Stimulated activated CD8-positive, alpha-beta memory T cell treated with anti-CD3 and anti-CD28 coated beads, Interleukin-15, amount 100 ng/mL, for 1 hour (primary cell): Measurements from ENCODE around the gene MED15.
"Not testable (repeated sequence)": the region's sequence is repeated elsewhere in the genome, so short reads cannot be mapped to it uniquely, and the experiment has no call there.

Experiments used
- DNase-seq: peaks from one replicate; pipeline ENCODE4 v3.0.0-alpha.2; 2020; ENCODE audit warnings: low read depth

Gene MED15

GRCh38 chr22:20604092-20604747, 96.8 kb downstream of the MED15 start:
- no peak for DNase-seq

DNA sequence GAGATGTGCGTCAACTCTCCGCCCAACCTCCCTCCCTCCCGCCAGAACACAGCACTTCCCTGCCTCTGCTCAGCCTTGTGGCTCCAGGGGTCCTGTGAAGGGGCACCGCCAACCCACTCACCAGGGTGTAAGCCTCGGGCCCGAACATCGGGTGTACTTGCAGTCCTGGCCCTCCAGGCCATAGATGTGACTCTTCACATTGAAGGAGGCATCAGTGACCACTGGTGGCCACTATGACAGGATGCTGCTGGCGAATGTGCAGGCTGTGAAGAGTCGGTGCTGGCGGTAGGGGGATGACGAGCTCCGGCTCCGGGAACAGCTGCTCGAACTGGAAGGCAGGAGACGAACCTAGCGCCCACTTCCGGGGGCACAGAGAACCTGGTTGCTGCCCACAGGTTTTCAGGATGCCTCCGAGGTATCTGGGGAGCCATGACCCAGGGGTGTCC, 97.4 kb downstream of the MED15 start:
- DNase-seq: no peak

DNA sequence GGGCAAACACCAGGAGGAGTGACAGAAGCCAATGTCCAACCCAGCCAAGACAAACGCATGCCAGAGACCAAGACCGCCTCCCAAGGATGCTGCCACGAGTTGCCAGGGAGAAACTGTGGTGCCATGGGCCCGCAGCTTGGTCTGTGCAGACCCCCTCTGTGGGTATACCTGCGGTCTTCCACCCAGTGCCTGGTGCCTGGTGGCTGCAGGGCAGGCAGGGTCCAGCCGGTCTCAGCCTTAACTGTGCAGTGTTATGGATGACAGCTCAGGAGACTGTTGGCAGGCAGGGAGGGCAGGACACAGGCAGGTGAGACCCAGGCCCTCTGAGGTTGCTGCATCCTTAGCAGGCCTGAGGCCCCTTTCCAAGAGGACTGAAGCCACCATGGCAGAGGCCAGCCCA, 97.9 kb downstream of the MED15 start:
- DNase-seq: no peak

DNA sequence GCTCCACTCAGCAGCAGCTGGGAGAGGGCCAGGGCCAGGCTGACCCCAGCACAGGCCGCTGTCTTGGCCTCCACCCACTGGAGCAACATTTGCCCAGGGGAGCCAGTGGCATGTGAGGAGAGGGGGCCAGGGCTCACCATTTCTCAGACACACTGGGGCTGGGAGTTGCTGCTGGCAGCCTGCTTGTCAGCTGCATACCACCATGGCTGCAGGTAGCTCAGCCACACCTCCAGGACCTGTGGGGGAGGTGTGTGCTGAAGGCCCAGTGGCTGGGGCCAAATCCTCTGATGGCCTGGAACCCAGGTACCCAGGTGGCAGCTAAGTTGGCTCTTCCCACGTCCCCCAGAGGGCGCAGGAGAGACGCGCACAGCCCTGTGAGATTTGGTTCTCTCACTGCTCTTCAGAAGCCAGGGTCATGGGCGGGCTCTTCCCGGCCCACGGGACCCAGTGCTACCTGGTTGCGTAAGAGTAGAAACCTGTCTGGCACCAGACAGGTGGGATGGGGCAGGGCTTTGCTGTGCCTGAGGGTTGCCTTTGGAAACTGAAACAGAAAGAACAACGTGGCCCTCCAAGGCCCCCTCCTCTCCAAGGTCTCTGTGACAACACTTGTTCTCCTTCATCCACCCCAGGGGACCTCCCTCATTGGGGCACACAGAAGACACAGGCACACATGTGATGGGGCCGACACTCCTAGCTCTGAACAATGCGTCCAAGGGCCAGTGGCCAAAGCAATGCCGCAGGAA, 98.8 kb downstream of the MED15 start:
- DNase-seq: peak; percentile 37

- DNase-seq: no peak
These were observed 99.3 kb downstream of the MED15 start for GRCh38 chr22:20606784-20607128.

GRCh38 chr22:20607157-20607907, 99.9 kb downstream of the MED15 start:
- no peak for DNase-seq

DNA sequence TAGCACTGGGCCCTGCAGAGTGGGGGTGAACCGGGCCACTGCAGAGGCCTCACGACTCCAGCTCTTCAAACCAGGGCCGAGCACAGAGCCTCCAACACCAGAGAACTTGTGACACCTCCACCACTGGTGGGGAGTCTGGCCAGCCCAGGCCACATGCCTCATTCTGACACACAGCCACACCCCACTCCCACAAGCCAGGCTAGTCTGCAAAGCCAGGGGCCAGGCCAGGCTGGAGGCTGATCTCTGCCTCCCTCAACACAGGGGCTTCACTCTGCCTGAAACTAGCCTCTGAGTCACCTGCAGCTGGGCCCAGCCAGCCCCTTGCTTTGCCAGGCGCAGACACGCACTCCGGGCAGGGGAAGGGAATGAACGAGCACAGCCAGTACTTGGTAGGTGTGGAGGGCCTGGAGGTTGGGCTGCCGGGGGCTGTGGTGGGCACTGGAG, 102.9 kb downstream of the MED15 start:
- DNase-seq: no peak

DNA sequence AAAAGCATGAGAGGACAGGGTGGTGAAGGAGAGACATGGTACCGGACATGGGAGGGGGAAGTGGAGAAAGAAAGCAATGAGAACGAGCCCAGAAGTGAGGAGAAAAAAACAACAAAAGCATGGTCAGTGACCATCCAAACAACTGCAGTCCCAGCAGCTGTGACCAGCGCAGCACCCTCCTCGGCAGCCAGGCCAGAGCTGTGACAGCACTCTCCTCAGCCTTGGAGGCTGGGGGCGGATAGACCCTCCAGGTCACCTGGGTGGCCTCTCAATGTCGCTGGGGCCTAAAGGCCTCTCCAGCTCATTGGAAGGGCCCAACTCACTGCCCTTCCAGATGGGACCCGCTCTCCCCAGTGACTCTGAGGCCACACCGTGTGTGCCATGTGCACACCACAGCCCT, 103.3 kb downstream of the MED15 start:
- no peak for DNase-seq

DNA sequence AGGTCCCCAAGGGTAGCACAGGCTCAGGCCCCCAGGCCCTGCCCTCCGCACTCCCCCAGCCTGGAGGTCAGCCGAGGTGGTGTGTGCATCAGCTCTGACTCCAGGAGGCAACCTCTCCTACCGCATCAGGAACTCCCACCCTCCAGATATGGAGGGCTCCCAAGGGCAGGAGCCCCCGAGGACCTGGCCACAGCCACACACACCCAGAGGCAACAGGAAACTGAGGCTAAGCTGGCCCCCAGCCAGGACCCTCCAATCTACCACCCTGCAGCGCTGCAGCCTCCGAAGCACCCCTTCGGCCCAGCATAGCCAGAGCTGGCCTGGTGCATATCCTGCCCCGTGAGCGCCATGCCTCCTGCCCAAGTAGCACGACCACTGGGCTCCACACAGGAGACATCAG, 104.0 kb downstream of the MED15 start:
- DNase-seq: no peak

- no peak for DNase-seq
These were observed 105.9 kb downstream of the MED15 start for GRCh38 chr22:20613301-20613700.

DNA sequence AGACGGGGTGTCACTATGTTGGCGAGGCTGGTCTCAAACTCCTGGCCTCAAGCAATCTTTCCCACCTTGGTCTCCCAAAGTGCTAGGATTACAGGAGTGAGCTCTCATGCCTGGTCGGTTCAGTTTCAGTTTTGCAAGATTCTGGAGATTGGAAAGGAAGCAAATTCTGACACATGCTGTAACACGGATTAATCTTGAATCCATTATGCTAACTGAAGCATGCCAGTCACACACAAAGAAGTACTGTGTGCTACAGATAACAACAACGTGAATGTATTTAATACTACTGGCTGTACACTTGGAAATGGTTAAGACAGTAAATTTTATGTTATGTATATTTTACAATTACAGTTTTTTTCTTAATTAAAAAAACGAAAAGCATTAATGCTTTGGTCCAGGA, 107.6 kb downstream of the MED15 start:
- no peak for DNase-seq

DNA sequence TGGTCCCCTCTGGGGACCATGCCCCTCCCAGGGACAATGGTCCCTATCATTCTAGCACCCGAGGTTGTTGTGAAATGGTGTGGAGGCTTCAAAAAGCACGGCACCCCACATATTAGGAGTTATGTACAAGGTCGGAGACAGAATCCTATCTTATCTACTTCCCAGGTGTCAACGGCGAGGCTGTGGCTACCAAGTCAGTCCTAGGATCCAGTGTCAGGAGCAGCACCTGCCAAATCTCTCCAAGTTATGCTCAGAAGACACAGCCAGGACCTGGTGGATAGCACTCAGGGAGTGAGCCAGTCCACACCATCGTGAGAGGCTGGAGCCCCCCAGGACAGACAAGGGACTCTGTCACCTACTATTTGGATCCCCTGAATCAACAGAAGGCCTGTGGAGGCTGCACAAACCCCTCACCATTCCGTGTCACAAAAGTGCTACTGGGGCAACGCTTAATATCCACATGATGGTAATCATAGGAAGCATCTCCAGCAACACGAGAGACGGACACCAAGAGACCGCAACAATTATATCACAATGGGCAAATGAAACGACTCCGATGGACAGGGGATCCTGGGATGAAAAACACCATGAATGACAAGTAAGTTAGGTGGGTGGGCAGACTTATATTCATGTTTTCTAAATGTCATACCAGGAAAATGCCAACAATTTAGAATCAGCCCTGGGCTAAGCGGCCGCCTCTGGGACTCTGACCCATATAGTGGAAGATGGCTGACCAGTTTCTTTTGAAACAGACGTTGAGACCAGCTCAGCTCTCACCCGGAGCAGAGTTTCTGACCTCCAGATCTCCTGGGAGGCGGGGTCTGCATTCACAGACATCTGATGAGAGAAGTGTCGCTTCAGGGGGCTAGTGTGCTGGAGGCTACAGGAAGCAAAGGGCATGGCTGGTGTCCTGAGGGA, 108.4 kb downstream of the MED15 start:
- DNase-seq: no peak

- no peak for DNase-seq
These were observed 109.1 kb downstream of the MED15 start for GRCh38 chr22:20616451-20617043.

DNA sequence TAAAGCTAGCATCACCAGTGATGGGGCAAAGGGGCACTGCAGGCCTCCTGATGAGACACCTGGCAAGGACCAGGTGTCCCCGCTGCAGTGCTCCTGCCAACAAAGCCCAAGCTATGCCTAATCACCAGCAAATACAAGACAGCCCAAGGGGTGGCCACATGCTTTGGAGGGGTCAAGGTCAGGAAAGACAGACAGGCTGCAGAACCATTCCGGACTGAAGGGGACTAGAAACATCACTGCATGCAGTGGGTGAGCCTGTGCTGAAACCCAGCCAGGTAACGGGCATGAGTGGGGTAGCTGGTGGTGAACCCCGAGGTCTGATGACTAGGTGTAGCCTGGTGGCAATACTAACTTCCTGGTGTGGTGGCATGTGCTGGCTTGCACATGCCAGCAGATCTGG, 111.1 kb downstream of the MED15 start:
- DNase-seq: no peak

DNA sequence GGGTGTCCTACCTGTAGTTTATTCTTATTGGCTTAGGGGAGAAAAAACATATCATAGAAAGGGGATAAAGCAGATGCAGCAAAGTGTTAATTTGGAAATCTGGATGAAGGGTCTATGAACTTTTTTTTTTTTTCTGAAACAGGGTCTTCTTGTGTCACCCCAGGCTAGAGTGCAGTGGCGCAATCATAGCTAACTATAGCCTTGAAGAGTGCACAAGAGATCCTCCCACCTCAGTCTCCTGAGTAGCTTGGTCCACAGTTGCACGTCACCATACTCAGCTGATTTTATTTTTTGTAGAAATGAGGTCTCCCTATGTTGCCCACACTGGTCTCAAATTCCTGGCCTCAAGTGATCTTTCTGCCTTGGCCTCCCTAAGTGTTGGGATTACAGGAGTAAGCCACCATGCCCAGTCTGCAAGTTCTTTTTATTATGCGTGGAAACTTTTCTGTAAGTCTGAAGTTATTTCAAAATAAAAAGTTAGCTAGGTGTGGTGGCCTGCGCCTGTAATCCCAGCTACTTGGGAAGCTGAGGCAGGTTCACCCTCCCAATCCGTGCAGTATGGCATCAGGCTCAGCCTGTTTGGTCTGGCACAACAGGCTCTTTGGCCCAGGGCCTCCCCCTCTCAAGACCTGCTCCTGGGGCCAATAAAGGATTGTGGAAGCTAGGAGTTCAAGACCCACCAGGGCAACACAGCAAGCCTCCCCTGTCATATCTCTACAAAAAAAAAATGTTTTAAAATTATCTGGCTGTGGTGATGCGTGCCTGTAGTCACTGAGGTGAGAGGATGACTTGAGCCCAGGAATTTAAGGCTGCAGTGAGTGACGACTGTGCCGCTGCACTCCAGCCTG, 111.9 kb downstream of the MED15 start:
- DNase-seq: no peak

- not testable (repeated sequence) for DNase-seq
These were observed 112.4 kb downstream of the MED15 start for GRCh38 chr22:20619893-20620194.

- no peak for DNase-seq
These were observed 113.8 kb downstream of the MED15 start for GRCh38 chr22:20621162-20621561.

DNA sequence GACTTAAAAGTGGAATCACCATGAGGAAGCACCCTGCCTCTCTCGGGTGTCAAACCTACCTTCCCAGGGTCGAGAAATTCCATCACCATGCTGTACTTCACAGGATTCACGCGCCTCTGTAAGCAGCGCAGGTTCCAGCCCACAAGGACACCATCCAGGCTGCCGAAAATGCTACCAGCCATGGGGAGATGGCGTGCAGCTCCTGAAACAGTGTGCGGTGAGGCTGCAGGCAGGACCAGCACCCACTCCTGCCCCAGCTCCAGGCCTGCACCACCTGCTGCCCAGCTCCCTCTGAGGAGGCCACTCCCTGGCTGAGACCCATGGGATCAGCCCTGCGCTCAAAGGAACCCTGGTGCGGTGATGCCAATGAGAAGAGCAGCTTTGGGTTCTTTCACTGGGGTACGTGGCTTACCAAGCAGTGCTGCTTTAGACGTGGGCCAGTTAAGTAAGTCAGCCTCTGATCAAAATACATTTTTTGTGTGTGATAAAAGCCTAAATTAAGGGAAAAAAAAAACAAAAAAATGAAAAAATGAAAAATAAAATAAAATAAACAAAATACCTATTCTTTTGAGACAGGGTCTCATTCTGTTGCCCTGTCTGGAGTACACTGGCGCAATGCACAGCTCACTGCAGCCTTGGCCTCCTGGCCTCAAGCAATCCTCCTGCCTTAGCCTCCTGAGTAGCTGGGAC, 115.4 kb downstream of the MED15 start:
- no peak for DNase-seq

DNA sequence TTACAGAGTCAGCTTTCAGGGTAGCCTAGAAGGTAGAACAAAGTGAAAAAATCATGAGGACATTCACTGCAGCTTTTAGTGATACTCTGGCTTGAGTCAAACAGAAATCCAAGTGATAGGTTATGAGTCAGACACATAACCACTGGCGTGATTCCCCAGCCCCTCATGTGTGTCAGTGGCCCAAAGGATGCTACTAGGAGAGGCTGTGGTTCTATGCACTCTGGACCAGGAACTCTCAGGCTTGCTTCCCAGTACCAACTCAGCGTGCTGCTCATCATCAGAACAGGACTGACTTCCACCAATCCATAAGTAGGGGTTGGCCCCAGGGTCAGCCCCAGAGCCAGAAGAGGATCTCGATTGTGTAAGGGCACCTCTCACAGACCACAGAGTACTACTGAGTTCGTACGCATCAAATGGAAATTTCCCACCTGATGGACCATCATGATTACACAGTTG, 116.8 kb downstream of the MED15 start:
- no peak for DNase-seq

DNA sequence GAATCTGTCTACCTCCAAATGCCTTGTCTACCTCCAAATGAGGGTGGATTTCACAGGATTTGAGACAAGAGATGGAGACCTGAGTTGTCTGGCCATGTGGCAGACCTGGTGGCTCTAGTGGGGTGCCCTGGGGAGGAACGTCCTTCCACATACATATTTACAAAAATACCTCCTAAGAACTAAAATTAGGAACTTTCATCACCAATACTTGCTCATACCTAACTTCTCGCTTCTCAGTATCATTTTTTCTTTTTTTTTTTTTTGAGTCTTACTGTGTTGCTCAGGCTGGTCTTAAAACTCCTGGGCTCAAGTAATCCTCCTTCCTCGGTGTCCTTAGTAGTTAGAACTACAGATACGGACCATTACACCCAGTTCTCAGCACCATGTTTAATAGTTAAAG, 117.9 kb downstream of the MED15 start:
- DNase-seq: no peak
